Gastrocnemius medialis (tissue), 4 donors: ENCODE data around the gene LDLRAD3.

Experiments used
- CTCF ChIP-seq, 5 experiments: fragments of 450-650 bp in 3 of 5; fragments of 200-600 bp in 2 of 5; sonication (generic) in 2 of 5; IDR thresholded peaks in 4 of 5; conservative IDR thresholded peaks in 1 of 5; 1 replicate in 4 of 5; 2 replicates in 1 of 5; pipeline ENCODE4 v1.5.1; 2016 to 2019; ENCODE audit warnings: antibody characterized with exemption in 5 of 5, mild to moderate bottlenecking in 3 of 5, moderate library complexity in 3 of 5
- POLR2A ChIP-seq, 2 donors: fragments of 450-650 bp; IDR thresholded peaks; one replicate each; pipeline ENCODE4 v1.6.1; 2017; ENCODE audit warnings: antibody characterized with exemption in 2 of 2, mild to moderate bottlenecking in 2 of 2, moderate library complexity in 2 of 2

- TF ChIP-seq CTCF (IDR thresholded peaks at IDR 0.05 in 4 of 5, conservative IDR thresholded peaks at IDR 0.05 in 1 of 5) (no peak), POLR2A (IDR thresholded peaks at IDR 0.05) (no peak)
Observed at GRCh38 chr11:35914816-35915215, 29.0 kb upstream of the LDLRAD3 start.
